DOHH2 (cell line): ENCODE results near the gene ROBO1.

Experiments used
- EZH2phosphoT487 ChIP-seq: fragments of 200-600 bp; sonication (generic); IDR thresholded peaks from 2 replicates; pipeline ENCODE4 v1.6.1; 2017; ENCODE audit warnings: borderline replicate concordance, mild to moderate bottlenecking, antibody characterized with exemption, low read length, moderate library complexity, mixed read lengths
- TF ChIP-seq, protein P1 (sequence below): fragments of 200-600 bp; sonication (generic); IDR thresholded peaks from one replicate; pipeline ENCODE4 v1.5.1; 2014; ENCODE audit warnings: antibody characterized with exemption, mild to moderate bottlenecking, low read depth, low read length; ENCODE audit not compliant: poor library complexity, severe bottlenecking

GRCh38 chr3:78751266-78751665, 1016.5 kb downstream of the ROBO1 start:
- TF ChIP-seq EZH2phosphoT487 = no peak
- TF ChIP-seq, protein P1, sequence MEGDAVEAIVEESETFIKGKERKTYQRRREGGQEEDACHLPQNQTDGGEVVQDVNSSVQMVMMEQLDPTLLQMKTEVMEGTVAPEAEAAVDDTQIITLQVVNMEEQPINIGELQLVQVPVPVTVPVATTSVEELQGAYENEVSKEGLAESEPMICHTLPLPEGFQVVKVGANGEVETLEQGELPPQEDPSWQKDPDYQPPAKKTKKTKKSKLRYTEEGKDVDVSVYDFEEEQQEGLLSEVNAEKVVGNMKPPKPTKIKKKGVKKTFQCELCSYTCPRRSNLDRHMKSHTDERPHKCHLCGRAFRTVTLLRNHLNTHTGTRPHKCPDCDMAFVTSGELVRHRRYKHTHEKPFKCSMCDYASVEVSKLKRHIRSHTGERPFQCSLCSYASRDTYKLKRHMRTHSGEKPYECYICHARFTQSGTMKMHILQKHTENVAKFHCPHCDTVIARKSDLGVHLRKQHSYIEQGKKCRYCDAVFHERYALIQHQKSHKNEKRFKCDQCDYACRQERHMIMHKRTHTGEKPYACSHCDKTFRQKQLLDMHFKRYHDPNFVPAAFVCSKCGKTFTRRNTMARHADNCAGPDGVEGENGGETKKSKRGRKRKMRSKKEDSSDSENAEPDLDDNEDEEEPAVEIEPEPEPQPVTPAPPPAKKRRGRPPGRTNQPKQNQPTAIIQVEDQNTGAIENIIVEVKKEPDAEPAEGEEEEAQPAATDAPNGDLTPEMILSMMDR = no peak
